Glutamatergic neuron (in vitro differentiated cells): ENCODE results near the gene CCKAR. TPM values are rescaled to one million over a fixed set of nuclear protein-coding genes. Genes with fewer than 3 reads are reported as not detected.

Experiments
- DNase-seq: peaks from one replicate; pipeline ENCODE4 v3.0.0; 2022
- H3K27ac Mint-ChIP-seq: one replicate; pipeline ENCODE4 v1.8.0; 2020; ENCODE audit warnings: mild to moderate bottlenecking, mixed read lengths, inconsistent platforms; ENCODE audit not compliant: unreplicated experiment
- H3K27me3 Mint-ChIP-seq: one replicate; pipeline ENCODE4 v1.8.0; 2020; ENCODE audit warnings: mild to moderate bottlenecking, moderate library complexity, mixed read lengths, inconsistent platforms; ENCODE audit not compliant: unreplicated experiment
- H3K36me3 Mint-ChIP-seq: one replicate; pipeline ENCODE4 v1.8.0; 2020; ENCODE audit warnings: mild to moderate bottlenecking, mixed read lengths, inconsistent platforms; ENCODE audit not compliant: unreplicated experiment
- H3K4me1 Mint-ChIP-seq: one replicate; pipeline ENCODE4 v1.8.0; 2020; ENCODE audit warnings: mild to moderate bottlenecking, low read depth, mixed read lengths, inconsistent platforms; ENCODE audit not compliant: unreplicated experiment
- H3K4me3 Mint-ChIP-seq: one replicate; pipeline ENCODE4 v1.8.0; 2020; ENCODE audit warnings: mild to moderate bottlenecking, mixed read lengths, inconsistent platforms; ENCODE audit not compliant: unreplicated experiment
- H3K9me3 Mint-ChIP-seq: one replicate; pipeline ENCODE4 v1.8.0; 2020; ENCODE audit warnings: mild to moderate bottlenecking, moderate library complexity, mixed read lengths, inconsistent platforms; ENCODE audit not compliant: unreplicated experiment
- total RNA-seq: library from RNA; stranded (reverse); fragmentation: NEBNext Ultra II Directional; extraction: Animal tissue kit (Norgen Biotek cat#: 25700); gene quantifications from one replicate; pipeline ENCODE4 v1.2.1, GENCODE V29; 2021; ENCODE audit not compliant: unreplicated experiment
- TF ChIP-seq, protein P1 (sequence below): fragments of 200-600 bp; sonication (generic); IDR thresholded peaks from one replicate; pipeline ENCODE4 v1.5.0; 2021; ENCODE audit not compliant: partially characterized antibody, unreplicated experiment

The CCKAR gene
- total RNA-seq, 1 donor from 2014 or later: not detected

DNA sequence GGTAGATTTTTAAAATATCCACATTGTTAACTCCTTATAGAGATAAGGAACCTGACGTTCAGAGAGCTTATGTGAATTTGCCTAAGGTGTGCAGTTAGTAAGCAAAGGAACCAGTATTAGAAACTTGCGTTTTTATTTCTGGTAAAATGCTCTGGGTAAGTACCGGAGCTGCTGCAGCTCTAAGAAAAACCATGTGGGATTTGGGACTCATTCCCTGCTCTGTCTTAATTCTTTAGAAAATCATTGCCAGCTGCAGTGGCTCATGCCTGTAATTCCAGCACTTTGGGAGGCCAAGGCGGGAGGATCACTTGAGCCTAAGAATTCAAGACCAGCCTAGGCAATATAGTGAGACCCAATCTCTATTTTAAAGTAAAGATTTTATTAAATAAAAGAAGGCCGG lies 5.8 kb downstream of the CCKAR start:
- Mint-ChIP-seq H3K27ac (no peak overlapping the region), H3K4me1 (no peaks in the 10 kb centered on the region), H3K27me3 (no peaks in the 10 kb centered on the region), H3K4me3 (no peak overlapping the region), H3K9me3 (peaks cover 2% of the 10 kb centered on the region), H3K36me3 (no peaks in the 10 kb centered on the region)
- DNase-seq: no peak
- TF ChIP-seq, protein P1, sequence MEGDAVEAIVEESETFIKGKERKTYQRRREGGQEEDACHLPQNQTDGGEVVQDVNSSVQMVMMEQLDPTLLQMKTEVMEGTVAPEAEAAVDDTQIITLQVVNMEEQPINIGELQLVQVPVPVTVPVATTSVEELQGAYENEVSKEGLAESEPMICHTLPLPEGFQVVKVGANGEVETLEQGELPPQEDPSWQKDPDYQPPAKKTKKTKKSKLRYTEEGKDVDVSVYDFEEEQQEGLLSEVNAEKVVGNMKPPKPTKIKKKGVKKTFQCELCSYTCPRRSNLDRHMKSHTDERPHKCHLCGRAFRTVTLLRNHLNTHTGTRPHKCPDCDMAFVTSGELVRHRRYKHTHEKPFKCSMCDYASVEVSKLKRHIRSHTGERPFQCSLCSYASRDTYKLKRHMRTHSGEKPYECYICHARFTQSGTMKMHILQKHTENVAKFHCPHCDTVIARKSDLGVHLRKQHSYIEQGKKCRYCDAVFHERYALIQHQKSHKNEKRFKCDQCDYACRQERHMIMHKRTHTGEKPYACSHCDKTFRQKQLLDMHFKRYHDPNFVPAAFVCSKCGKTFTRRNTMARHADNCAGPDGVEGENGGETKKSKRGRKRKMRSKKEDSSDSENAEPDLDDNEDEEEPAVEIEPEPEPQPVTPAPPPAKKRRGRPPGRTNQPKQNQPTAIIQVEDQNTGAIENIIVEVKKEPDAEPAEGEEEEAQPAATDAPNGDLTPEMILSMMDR: no peak

DNA sequence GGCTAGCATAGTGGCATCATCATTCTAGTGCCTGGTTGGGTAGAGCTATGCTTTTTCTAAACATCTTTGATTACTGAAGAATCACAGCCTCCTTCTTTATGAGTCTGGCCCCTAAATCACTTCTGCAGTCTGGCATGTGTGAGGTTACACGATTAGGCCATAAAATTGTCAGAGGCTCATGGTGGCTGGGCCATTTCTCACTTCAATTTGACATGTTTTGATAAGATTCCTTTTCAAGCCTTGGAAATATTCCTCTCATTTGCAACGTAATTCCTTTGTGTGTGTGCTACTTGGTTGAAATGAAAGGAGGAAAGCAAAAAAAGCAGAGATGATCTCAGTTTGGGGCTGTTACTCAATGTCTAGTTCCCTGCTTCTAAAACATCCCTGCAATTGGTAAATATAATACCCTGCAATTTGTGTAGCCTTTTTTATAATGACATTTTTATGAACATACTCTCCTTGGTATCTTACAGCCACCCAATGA lies 6.2 kb downstream of the CCKAR start:
- no peaks in the 10 kb centered on the region for H3K4me1 Mint-ChIP-seq
- H3K36me3 Mint-ChIP-seq: no peaks in the 10 kb centered on the region
- H3K27me3 Mint-ChIP-seq: no peaks in the 10 kb centered on the region
- no peak overlapping the region for H3K4me3 Mint-ChIP-seq
- DNase-seq: no peak
- peaks cover 1% of the 10 kb centered on the region for H3K9me3 Mint-ChIP-seq
- TF ChIP-seq, protein P1: no peak
- no peak overlapping the region for H3K27ac Mint-ChIP-seq

DNA sequence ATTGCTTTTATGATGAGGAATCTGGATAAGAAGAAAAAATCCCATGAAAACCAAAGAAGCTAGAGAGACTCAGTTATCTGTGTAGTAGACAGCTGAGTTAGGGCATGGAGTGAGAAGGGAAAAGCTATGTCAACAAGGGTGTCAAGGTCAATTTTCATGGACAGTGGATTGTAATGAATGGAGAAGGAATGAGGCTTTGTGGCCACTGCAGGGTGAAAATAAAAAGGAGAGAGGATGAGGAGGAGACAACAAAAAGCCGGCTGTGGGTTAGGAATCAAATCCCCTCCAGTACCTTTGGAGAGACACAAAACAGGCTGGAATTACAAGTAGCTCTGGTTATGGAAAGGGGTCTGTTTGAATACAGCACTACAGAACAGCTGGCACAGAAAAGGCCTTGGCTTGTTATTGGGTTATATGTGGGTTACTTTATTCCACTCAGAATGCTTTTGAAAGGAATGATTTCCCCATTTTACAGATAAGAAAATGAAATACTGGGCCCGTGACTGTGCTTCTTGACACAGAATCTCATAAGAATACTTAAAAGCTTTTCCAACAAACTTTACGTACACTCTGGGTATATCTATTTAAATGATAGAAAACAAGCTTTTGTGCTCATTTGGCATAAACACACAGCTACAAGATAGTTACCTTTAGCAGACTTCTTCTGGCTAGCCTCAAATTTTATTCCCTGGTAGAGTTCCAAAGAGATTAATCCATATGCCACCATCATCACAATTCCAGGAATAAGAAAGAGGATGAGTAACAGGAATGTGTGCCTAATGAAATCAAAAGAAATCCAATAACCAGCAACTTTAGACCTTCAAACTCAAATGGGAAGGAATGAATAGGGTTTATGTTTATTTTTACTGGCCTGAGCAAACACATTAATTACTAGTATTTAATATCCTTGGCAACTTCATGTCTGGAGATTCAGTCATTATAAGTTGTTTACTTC lies 7.5 kb downstream of the CCKAR start:
- H3K9me3 Mint-ChIP-seq: no peaks in the 10 kb centered on the region
- DNase-seq: no peak
- no peaks in the 10 kb centered on the region for H3K27me3 Mint-ChIP-seq
- H3K4me3 Mint-ChIP-seq: no peak overlapping the region
- TF ChIP-seq, protein P1: no peak
- H3K4me1 Mint-ChIP-seq: no peaks in the 10 kb centered on the region
- no peaks in the 10 kb centered on the region for H3K36me3 Mint-ChIP-seq
- H3K27ac Mint-ChIP-seq: no peak overlapping the region

DNA sequence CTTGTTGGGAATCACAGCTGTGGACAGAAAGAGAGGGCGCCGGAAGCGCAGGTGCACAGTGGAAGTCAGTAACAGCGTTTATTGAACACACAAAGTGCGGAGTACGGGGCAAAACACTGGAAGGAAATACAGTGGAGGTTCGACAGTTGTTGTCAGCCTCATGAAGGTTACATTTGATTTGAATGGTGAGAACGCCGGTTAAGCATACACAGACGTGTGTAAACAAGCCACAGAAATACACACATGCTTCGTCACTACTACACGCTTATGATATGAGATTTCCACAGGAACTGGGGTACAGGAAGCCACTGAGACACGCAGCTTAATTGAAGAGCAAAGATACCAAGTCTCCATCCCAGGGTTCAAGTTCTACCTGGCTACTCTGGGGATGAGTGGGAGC lies 12.0 kb downstream of the CCKAR start:
- DNase-seq: no peak
- no peak overlapping the region for H3K27ac Mint-ChIP-seq
- H3K4me1 Mint-ChIP-seq: peaks cover 3% of the 10 kb centered on the region
- no peaks in the 10 kb centered on the region for H3K36me3 Mint-ChIP-seq
- H3K9me3 Mint-ChIP-seq: no peaks in the 10 kb centered on the region
- TF ChIP-seq, protein P1: no peak
- no peaks in the 10 kb centered on the region for H3K27me3 Mint-ChIP-seq
- no peak overlapping the region for H3K4me3 Mint-ChIP-seq

DNA sequence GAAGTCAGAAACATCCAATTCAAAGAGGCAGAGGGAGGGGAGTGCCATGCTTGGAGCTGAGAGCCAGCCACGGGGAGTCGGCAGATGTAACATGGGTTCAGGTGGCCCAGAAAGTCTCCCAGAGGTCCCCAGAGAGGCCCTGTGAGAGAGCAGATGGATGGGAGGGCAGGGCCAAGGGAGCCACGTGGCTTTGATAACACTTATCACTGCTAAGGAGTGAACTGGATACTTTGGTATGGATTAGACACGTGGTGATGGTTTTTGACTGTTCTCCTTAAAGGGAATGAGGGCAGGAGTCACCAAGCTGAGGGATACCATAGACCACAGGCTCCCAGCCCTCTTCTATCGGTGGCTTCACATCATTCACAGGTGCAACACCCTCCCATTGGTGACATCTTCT lies 13.7 kb downstream of the CCKAR start:
- no peaks in the 10 kb centered on the region for H3K9me3 Mint-ChIP-seq
- TF ChIP-seq, protein P1: no peak
- H3K4me1 Mint-ChIP-seq: peaks cover 3% of the 10 kb centered on the region
- H3K36me3 Mint-ChIP-seq: no peaks in the 10 kb centered on the region
- no peak overlapping the region for H3K4me3 Mint-ChIP-seq
- no peaks in the 10 kb centered on the region for H3K27me3 Mint-ChIP-seq
- DNase-seq: peak; percentile 31
- peak overlapping the region; percentile 73 for H3K27ac Mint-ChIP-seq
